IMR-90 (cell line): ENCODE results near the gene MYO3B.

Source experiments
- CTCF ChIP-seq: conservative IDR thresholded peaks from 2 replicates; pipeline ENCODE4 v1.5.1; 2012; ENCODE audit warnings: mild to moderate bottlenecking, low read depth, low read length, improper control_type of control experiment
- MAFK ChIP-seq: IDR thresholded peaks from 2 replicates; pipeline ENCODE4 v1.6.1; 2012; ENCODE audit warnings: low read depth, low read length, improper control_type of control experiment
- MXI1 ChIP-seq: IDR thresholded peaks from 2 replicates; pipeline ENCODE4 v1.6.1; 2012; ENCODE audit warnings: low read depth, mild to moderate bottlenecking, low read length, moderate library complexity, borderline replicate concordance
- POLR2A ChIP-seq: IDR thresholded peaks from 2 replicates; pipeline ENCODE4 v1.6.1; 2012; ENCODE audit warnings: mild to moderate bottlenecking, low read depth, low read length
- SMC3 ChIP-seq: fragments of 150-350 bp; IDR thresholded peaks from 2 replicates; pipeline ENCODE4 v1.6.1; 2016; ENCODE audit warnings: low read depth, mild to moderate bottlenecking, antibody characterized with exemption, low read length, moderate library complexity
- TF ChIP-seq, protein P1 (sequence below): fragments of 150-350 bp; IDR thresholded peaks from 2 replicates; pipeline ENCODE4 v1.6.1; 2017; ENCODE audit warnings: mild to moderate bottlenecking, antibody characterized with exemption, low read length, low read depth

DNA sequence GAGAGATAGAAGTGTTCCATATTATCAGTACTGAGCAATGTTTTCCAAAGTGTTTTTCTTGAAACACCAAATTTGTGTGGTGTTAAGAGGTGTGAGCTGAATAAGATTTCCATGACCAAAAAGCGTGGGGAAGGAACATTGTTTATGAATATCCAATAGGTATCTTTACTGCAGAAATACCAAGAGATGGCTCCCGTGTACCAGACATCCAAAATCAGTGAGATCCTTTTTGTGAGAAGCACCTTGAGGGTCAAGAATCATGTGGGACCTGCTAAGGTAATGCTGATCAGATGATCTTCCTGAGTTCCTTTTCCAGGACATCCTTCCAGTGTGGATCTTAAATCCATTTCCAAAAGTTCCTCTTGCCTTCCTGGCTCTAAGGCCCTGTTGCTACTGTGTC, 246.0 kb downstream of the MYO3B start:
- TF ChIP-seq, protein P1, sequence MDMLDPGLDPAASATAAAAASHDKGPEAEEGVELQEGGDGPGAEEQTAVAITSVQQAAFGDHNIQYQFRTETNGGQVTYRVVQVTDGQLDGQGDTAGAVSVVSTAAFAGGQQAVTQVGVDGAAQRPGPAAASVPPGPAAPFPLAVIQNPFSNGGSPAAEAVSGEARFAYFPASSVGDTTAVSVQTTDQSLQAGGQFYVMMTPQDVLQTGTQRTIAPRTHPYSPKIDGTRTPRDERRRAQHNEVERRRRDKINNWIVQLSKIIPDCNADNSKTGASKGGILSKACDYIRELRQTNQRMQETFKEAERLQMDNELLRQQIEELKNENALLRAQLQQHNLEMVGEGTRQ, result no peak
- TF ChIP-seq POLR2A, result no peak
- no peak for TF ChIP-seq CTCF
- no peak for TF ChIP-seq MXI1
- TF ChIP-seq MAFK, result no peak
- no peak for TF ChIP-seq SMC3
